Vagina (tissue), 2 donors: ENCODE measurements around the gene KPNB1. TPM values are rescaled to one million over a fixed set of nuclear protein-coding genes. Genes with fewer than 3 reads are reported as not detected.

Experiments used
- DNase-seq, 2 donors: peaks; one replicate each; pipeline ENCODE4 v3.0.0-alpha.2; 2017; ENCODE audit errors: extremely low spot score in 2 of 2
- H3K27ac ChIP-seq: fragments of 200-600 bp; sonication (generic); one replicate; pipeline ENCODE4 v1.5.1; 2019
- H3K27me3 ChIP-seq: fragments of 200-600 bp; sonication (generic); one replicate; pipeline ENCODE4 v1.5.1; 2019
- H3K36me3 ChIP-seq, 2 donors: fragments of 200-600 bp; sonication (generic); one replicate each; pipeline ENCODE4 v1.5.1; 2017 to 2019
- H3K4me1 ChIP-seq: fragments of 200-600 bp; sonication (generic); one replicate; pipeline ENCODE4 v1.5.1; 2019
- H3K4me3 ChIP-seq, 2 donors: fragments of 200-600 bp; sonication (generic); 1 replicate in 1 of 2; 2 replicates in 1 of 2; pipeline ENCODE4 v1.5.1; 2016 to 2019
- H3K9me3 ChIP-seq: fragments of 200-600 bp; sonication (generic); one replicate; pipeline ENCODE4 v1.5.1; 2019
- CTCF ChIP-seq, 3 experiments: fragments of 450-650 bp in 2 of 3; fragments of 200-600 bp in 1 of 3; sonication (generic) in 1 of 3; IDR thresholded peaks; one replicate each; pipeline ENCODE4 v1.5.1; 2017 to 2019; ENCODE audit warnings: antibody characterized with exemption in 3 of 3, mild to moderate bottlenecking in 2 of 3, moderate library complexity in 2 of 3
- POLR2A ChIP-seq, 2 donors: fragments of 450-650 bp; IDR thresholded peaks; one replicate each; pipeline ENCODE4 v1.6.1; 2017; ENCODE audit warnings: antibody characterized with exemption in 2 of 2, mild to moderate bottlenecking in 2 of 2, moderate library complexity in 2 of 2
- POLR2AphosphoS5 ChIP-seq, 2 donors: sonication (generic); formaldehyde crosslinking; IDR thresholded peaks; one replicate each; pipeline ENCODE4 v1.9.0; 2017; ENCODE audit warnings: antibody characterized with exemption in 2 of 2, mild to moderate bottlenecking in 2 of 2, low read depth in 1 of 2; ENCODE audit not compliant: insufficient read depth in 1 of 2
- intact Hi-C: fragments of 100-400 bp; cut with DNase I; formaldehyde crosslinking; loops from one replicate; pipeline ENCODE4 v1.15.1; 2023
- total RNA-seq: library from RNA; depleted of rRNA; stranded (reverse); fragments of >200 nt; gene quantifications from one replicate; pipeline ENCODE4 v1.2.3, GENCODE V29; 2016

Gene KPNB1
- total RNA-seq, 1 donor from 2014 or later: 157 TPM

DNA sequence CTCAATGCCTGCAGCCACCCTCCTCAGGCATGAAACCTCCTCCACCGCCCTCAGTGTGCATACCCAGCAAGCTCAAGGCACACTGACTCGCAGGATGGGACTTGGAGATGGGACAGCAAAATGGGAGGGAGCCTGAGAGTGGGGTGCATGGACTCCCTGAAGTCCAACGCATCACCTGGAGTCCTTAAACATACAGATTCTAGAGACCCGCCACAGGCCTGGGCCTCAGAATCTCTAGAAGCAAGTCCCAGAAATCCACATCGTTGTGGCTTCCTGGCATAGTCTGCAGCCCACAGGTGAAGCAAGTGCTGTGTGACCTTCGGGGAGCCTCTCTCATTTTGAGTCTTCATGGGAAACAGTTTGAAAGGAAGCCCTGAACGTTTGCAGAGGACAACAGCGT, 79.8 kb downstream of the KPNB1 start:
- TF ChIP-seq POLR2AphosphoS5 (IDR thresholded peaks at IDR 0.05; ENCODE audit: insufficient read depth in 1 of 2, low read depth in 1 of 2): no peak
- no peak for TF ChIP-seq POLR2A (IDR thresholded peaks at IDR 0.05)
- no peak for TF ChIP-seq CTCF (IDR thresholded peaks at IDR 0.05)
- intact Hi-C loops: no loop called here
- DNase-seq: no peak
- Histone ChIP-seq H3K4me3 (no peak overlapping the region), H3K27me3 (peaks cover 19% of the 10 kb centered on the region), H3K4me1 (peaks cover 19% of the 10 kb centered on the region), H3K27ac (no peak overlapping the region), H3K9me3 (no peaks in the 10 kb centered on the region), H3K36me3 (no peaks in the 10 kb centered on the region)

DNA sequence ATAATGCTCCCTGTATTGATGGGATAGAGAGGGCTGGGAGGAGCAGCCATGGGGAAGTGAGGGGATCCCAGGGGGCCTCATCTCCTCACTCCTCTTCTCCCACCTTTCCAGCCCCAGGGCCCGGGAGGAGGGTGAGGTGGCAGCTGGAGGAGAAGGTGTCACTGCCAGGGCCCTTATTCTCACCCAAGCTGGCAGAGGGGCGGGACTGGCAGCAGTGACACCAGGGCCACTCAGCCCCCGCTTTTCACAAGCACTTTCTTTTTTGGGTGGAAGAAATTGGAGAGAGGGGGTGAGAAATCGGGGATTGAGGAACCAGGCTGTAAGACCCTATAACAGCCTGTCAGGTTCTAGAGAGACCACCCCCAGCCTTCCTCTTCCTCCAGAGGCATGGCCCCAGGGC, 81.0 kb downstream of the KPNB1 start:
- no peak overlapping the region for H3K4me3 ChIP-seq
- no peaks in the 10 kb centered on the region for H3K9me3 ChIP-seq
- H3K27ac ChIP-seq: no peak overlapping the region
- intact Hi-C loops: no loop called here
- no peak for DNase-seq
- H3K27me3 ChIP-seq: peaks cover 19% of the 10 kb centered on the region
- TF ChIP-seq POLR2A (IDR thresholded peaks at IDR 0.05) (no peak), POLR2AphosphoS5 (IDR thresholded peaks at IDR 0.05; ENCODE audit: insufficient read depth in 1 of 2, low read depth in 1 of 2) (no peak), CTCF (IDR thresholded peaks at IDR 0.05) (no peak)
- no peaks in the 10 kb centered on the region for H3K36me3 ChIP-seq
- H3K4me1 ChIP-seq: peaks cover 19% of the 10 kb centered on the region

- DNase-seq: no peak
- Histone ChIP-seq H3K4me3 (no peak overlapping the region), H3K27me3 (peaks cover 19% of the 10 kb centered on the region), H3K9me3 (no peaks in the 10 kb centered on the region), H3K36me3 (no peaks in the 10 kb centered on the region), H3K4me1 (peaks cover 19% of the 10 kb centered on the region), H3K27ac (no peak overlapping the region)
- intact Hi-C loops: no loop called here
- no peak for TF ChIP-seq POLR2AphosphoS5 (IDR thresholded peaks at IDR 0.05; ENCODE audit: insufficient read depth in 1 of 2, low read depth in 1 of 2)
- TF ChIP-seq CTCF (IDR thresholded peaks at IDR 0.05): no peak
- TF ChIP-seq POLR2A (IDR thresholded peaks at IDR 0.05): no peak
Measured at GRCh38 chr17:47731396-47731795, 81.7 kb downstream of the KPNB1 start.

GRCh38 chr17:47732399-47733046, 82.8 kb downstream of the KPNB1 start:
- Histone ChIP-seq H3K4me1 (peaks cover 19% of the 10 kb centered on the region), H3K27ac (no peak overlapping the region), H3K4me3 (peak overlapping the region; percentile 42 to 53), H3K27me3 (peaks cover 19% of the 10 kb centered on the region), H3K36me3 (no peaks in the 10 kb centered on the region), H3K9me3 (no peaks in the 10 kb centered on the region)
- intact Hi-C loops: no loop called here
- TF ChIP-seq POLR2AphosphoS5 (IDR thresholded peaks at IDR 0.05; ENCODE audit: insufficient read depth in 1 of 2, low read depth in 1 of 2) (no peak), POLR2A (IDR thresholded peaks at IDR 0.05) (no peak), CTCF (IDR thresholded peaks at IDR 0.05) (no peak)
- no peak for DNase-seq

DNA sequence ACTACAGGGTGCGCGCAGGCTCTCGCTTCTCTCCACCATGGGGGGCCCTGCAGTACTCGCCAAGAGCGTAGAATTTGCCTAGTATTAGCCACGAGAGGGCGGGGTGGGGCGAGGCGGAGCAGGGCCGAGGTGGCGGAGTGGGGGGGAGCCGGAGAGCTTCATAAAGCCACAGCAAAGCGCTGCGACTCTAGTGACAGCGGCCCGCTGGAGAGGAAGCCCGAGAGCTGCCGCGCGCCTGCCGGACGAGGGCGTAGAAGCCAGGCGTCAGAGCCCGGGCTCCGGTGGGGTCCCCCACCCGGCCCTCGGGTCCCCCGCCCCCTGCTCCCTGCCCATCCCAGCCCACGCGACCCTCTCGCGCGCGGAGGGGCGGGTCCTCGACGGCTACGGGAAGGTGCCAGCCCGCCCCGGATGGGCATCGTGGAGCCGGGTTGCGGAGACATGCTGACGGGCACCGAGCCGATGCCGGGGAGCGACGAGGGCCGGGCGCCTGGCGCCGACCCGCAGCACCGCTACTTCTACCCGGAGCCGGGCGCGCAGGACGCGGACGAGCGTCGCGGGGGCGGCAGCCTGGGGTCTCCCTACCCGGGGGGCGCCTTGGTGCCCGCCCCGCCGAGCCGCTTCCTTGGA, 83.4 kb downstream of the KPNB1 start, which contains the start of gene TBX21:
TSS of gene TBX21 (plus strand) at position 190 of the 627 bp plus-strand sequence. CDS start at position 409, 219 bp downstream.
- Histone ChIP-seq H3K27ac (peak within 1 kb of the TSS; percentile 55), H3K36me3 (no peaks in the 10 kb centered on the region), H3K4me3 (peak within 1 kb of the TSS; percentile 42 to 53), H3K4me1 (peaks cover 19% of the 10 kb centered on the region), H3K9me3 (no peaks in the 10 kb centered on the region), H3K27me3 (peaks cover 19% of the 10 kb centered on the region)
- no peak for DNase-seq
- peak in 1 of 2 donors; percentile 29 for TF ChIP-seq POLR2AphosphoS5 (IDR thresholded peaks at IDR 0.05; ENCODE audit: insufficient read depth in 1 of 2, low read depth in 1 of 2)
- TF ChIP-seq POLR2A (IDR thresholded peaks at IDR 0.05): no peak
- no peak for TF ChIP-seq CTCF (IDR thresholded peaks at IDR 0.05)
- intact Hi-C loops: no loop called here
